PC-3 (cell line): Measurements from ENCODE around the gene IGDCC3.

Experiments used
- CTCF ChIP-seq: fragments of 300-600 bp; sonication (generic); conservative IDR thresholded peaks from 2 replicates; pipeline ENCODE4 v1.5.1; 2017; ENCODE audit warnings: antibody characterized with exemption, low read depth, mild to moderate bottlenecking, low read length
- EZH2 ChIP-seq: fragments of 300-600 bp; sonication (generic); IDR thresholded peaks from one replicate; pipeline ENCODE4 v1.6.1; 2017; ENCODE audit warnings: antibody characterized with exemption, mild to moderate bottlenecking, low read length; ENCODE audit not compliant: unreplicated experiment

DNA sequence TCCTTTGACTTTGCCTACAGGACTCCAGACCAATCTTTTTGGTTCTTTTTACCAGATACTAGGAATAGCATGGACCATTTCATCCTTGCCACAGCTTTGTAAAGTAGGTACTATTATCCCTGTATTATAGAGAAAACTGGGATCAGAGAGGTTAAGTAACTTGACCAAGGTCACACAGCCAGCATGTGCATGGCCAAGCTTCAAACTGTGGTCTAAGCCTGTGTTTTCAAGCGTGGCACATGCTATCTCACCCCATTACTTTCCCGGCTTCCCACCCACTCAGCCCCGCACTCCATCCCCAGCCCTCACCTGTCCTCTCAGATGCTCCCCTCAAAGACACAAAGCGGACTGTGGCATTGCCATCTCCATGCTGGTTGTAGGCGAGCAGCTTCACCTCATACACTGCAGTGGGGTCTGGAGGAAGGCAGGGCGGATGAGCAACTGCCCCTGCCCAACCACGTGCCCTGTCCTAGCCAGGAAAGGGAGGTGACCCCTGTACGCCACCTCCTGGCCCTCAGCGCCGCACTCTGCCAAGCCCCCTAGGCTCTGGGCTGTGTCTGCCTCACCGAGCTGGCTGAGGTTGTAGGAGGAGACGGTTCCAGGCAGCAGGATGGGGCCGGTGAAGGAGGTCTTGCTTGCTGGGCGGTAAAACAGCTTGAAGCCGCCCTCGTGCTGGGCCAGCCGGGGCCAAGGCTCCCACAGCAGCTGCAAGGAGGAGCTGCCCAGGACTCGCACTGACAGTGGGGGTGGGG lies 47.6 kb downstream of the IGDCC3 start:
- no peak for TF ChIP-seq CTCF
- TF ChIP-seq EZH2: no peak
